Lung (tissue), 12 donors: ENCODE data around the gene FOLR2. TPM values are rescaled to one million over a fixed set of nuclear protein-coding genes. Genes with fewer than 3 reads are reported as not detected.

Experiments used
- ATAC-seq: fragments of 200-7000 bp; cut with Tn5 transposase; one replicate; pipeline ENCODE4 v1.9.1; 2020; ENCODE audit warnings: moderate number of reproducible peaks; ENCODE audit not compliant: insufficient read depth, low FRiP score
- DNase-seq, 3 donors: peaks; one replicate each; pipeline ENCODE4 v3.0.0-alpha.2; 2013 to 2017
- H3K27ac ChIP-seq, 2 donors: one replicate each; pipeline ENCODE4 v1.5.1; 2013; ENCODE audit warnings: mild to moderate bottlenecking in 2 of 2, moderate library complexity in 2 of 2, control low read depth in 1 of 2, inconsistent platforms in 1 of 2, low read depth in 1 of 2, low read length in 1 of 2
- H3K27me3 ChIP-seq, 3 donors: one replicate each; pipeline ENCODE4 v1.5.1; 2013; ENCODE audit warnings: low read length in 2 of 3; ENCODE audit not compliant: control insufficient read depth in 3 of 3, insufficient read depth in 3 of 3
- H3K36me3 ChIP-seq, 4 donors: one replicate each; pipeline ENCODE4 v1.5.1; 2013; ENCODE audit warnings: low read length in 4 of 4, mild to moderate bottlenecking in 1 of 4, moderate library complexity in 1 of 4; ENCODE audit not compliant: control insufficient read depth in 4 of 4, insufficient read depth in 4 of 4
- H3K4me1 ChIP-seq, 5 donors: one replicate each; pipeline ENCODE4 v1.5.1; 2013; ENCODE audit warnings: low read length in 5 of 5, mild to moderate bottlenecking in 2 of 5, moderate library complexity in 1 of 5; ENCODE audit not compliant: control insufficient read depth in 5 of 5, insufficient read depth in 5 of 5
- H3K4me3 ChIP-seq: one replicate; pipeline ENCODE4 v1.5.1; 2013; ENCODE audit warnings: mild to moderate bottlenecking, control low read depth, moderate library complexity
- H3K9ac ChIP-seq, 2 donors: one replicate each; pipeline ENCODE4 v1.5.1; 2013; ENCODE audit warnings: low read length in 2 of 2, control low read depth in 1 of 2; ENCODE audit not compliant: insufficient read depth in 1 of 2
- H3K9me3 ChIP-seq, 4 donors: one replicate each; pipeline ENCODE4 v1.5.1; 2013; ENCODE audit warnings: low read length in 3 of 4, mild to moderate bottlenecking in 1 of 4, moderate library complexity in 1 of 4; ENCODE audit not compliant: control insufficient read depth in 4 of 4, insufficient read depth in 3 of 4
- CTCF ChIP-seq: IDR thresholded peaks from 2 replicates; pipeline ENCODE4 v1.5.1; 2012; ENCODE audit warnings: mild to moderate bottlenecking; ENCODE audit errors: control extremely low read depth, extremely low read depth
- WGBS, 2 donors: extraction: QIAGEN DNeasy Blood & Tissue Kit; methylation state at CpG; one replicate each; pipeline ENCODE4 v1.1.7; 2013; 5-methylcytosine and 5-hydroxymethylcytosine counted together
- polyA plus RNA-seq, 2 donors: library from polyadenylated mRNA; stranded (reverse); fragments of 200-250 nt; gene quantifications; one replicate each; pipeline ENCODE4 v1.2.1, GENCODE V29; 2013
- total RNA-seq, 2 donors: library from RNA; depleted of rRNA in 1 of 2; stranded (reverse); fragments of >200 nt in 1 of 2; gene quantifications; one replicate each; pipeline ENCODE4 v1.2.1, GENCODE V29; 2014 to 2021
- donor health status: control.
- donor health status: control.
- donor health status: Bipolar disorder and iron deficiency.
- donor health status: healthy.
- donor health status: DM: yes; HTN: yes; CAD: no.

Gene FOLR2
- total and polyA plus RNA-seq, 4 donors = 3.2 to 19.7 (median 10.2) TPM

GRCh38 chr11:72236774-72237111 is 20.1 kb downstream of the FOLR2 start:
- Histone ChIP-seq H3K4me3 (no peak overlapping the region), H3K27ac (no peak overlapping the region), H3K4me1 (peaks cover 0 to 29% (median 14%) of the 10 kb centered on the region in 5 donors), H3K27me3 (peaks cover 0 to 18% (median 14%) of the 10 kb centered on the region in 3 donors), H3K9ac (no peak overlapping the region), H3K36me3 (peaks cover 0 to 62% (median 46%) of the 10 kb centered on the region in 4 donors), H3K9me3 (peaks cover 0 to 2% (median 0%) of the 10 kb centered on the region in 4 donors)
- DNase-seq (no peak), ATAC-seq (no peak)
- no peak for TF ChIP-seq CTCF
- WGBS, 2 donors = 80 to 83% methylated on average over 2 of the region's 2 CpGs

- Histone ChIP-seq H3K36me3 (peaks cover 0 to 56% (median 42%) of the 10 kb centered on the region in 4 donors), H3K4me1 (peaks cover 0 to 29% (median 14%) of the 10 kb centered on the region in 5 donors), H3K9me3 (peaks cover 0 to 2% (median 0%) of the 10 kb centered on the region in 4 donors), H3K9ac (no peak overlapping the region), H3K4me3 (no peak overlapping the region), H3K27me3 (peaks cover 0 to 24% (median 20%) of the 10 kb centered on the region in 3 donors), H3K27ac (no peak overlapping the region)
- WGBS, 2 donors = 85 to 93% methylated on average over 22 of the region's 22 CpGs
- ATAC-seq (no peak), DNase-seq (no peak)
- TF ChIP-seq CTCF = no peak
Measured at GRCh38 chr11:72237112-72237931, 20.7 kb downstream of the FOLR2 start.

- no peak overlapping the region for H3K4me3 ChIP-seq
- H3K27me3 ChIP-seq = peaks cover 0 to 31% (median 26%) of the 10 kb centered on the region in 3 donors
- H3K27ac ChIP-seq = no peak overlapping the region
- H3K4me1 ChIP-seq = peaks cover 0 to 29% (median 14%) of the 10 kb centered on the region in 5 donors
- WGBS, 2 donors = 52 to 60% methylated on average over 16 of the region's 16 CpGs
- no peak overlapping the region for H3K9ac ChIP-seq
- H3K9me3 ChIP-seq = peaks cover 0 to 2% (median 0%) of the 10 kb centered on the region in 4 donors
- ATAC-seq = peak; percentile 64
- H3K36me3 ChIP-seq = peaks cover 0 to 49% (median 35%) of the 10 kb centered on the region in 4 donors
- TF ChIP-seq CTCF = peak; percentile 37
- DNase-seq = peak; percentile 69 to 80 (median 74)
Measured at GRCh38 chr11:72238040-72238450, 21.5 kb downstream of the FOLR2 start.
